HG02610 (cell line): ENCODE data around the gene DISC1.

ENCODE experiments used
- ATAC-seq: cut with Tn5 transposase; IDR thresholded peaks from one replicate; pipeline ENCODE4 v1.9.1; 2021; ENCODE audit warnings: mild to moderate bottlenecking, moderate library complexity; ENCODE audit not compliant: unreplicated experiment

The DISC1 gene

GRCh38 chr1:231694465-231695077 is 68.0 kb downstream of the DISC1 start:
- ATAC-seq: no peak

GRCh38 chr1:231695439-231696255 is 69.1 kb downstream of the DISC1 start:
- no peak for ATAC-seq

GRCh38 chr1:231699784-231700183 is 73.2 kb downstream of the DISC1 start:
- ATAC-seq: no peak

- no peak for ATAC-seq
Observed at GRCh38 chr1:231701306-231701705, 74.7 kb downstream of the DISC1 start.

GRCh38 chr1:231702331-231702730 is 75.7 kb downstream of the DISC1 start:
- no peak for ATAC-seq

- no peak for ATAC-seq
Observed at GRCh38 chr1:231702804-231703203, 76.2 kb downstream of the DISC1 start.

GRCh38 chr1:231705806-231706760 is 79.5 kb downstream of the DISC1 start:
- ATAC-seq: no peak

GRCh38 chr1:231706934-231707333 is 80.3 kb downstream of the DISC1 start:
- no peak for ATAC-seq

GRCh38 chr1:231707407-231707806 is 80.8 kb downstream of the DISC1 start:
- no peak for ATAC-seq

GRCh38 chr1:231708394-231708793 is 81.8 kb downstream of the DISC1 start:
- no peak for ATAC-seq

GRCh38 chr1:231714440-231714839 is 87.8 kb downstream of the DISC1 start:
- ATAC-seq: no peak

GRCh38 chr1:231715816-231716722 is 89.5 kb downstream of the DISC1 start:
- ATAC-seq: no peak

- no peak for ATAC-seq
Observed at GRCh38 chr1:231716879-231717278, 90.3 kb downstream of the DISC1 start.

- no peak for ATAC-seq
Observed at GRCh38 chr1:231719485-231720183, 93.0 kb downstream of the DISC1 start.

GRCh38 chr1:231720652-231721325 is 94.2 kb downstream of the DISC1 start:
- ATAC-seq: no peak

- ATAC-seq: no peak
Observed at GRCh38 chr1:231721436-231721835, 94.8 kb downstream of the DISC1 start.

GRCh38 chr1:231722356-231722755 is 95.8 kb downstream of the DISC1 start:
- no peak for ATAC-seq

GRCh38 chr1:231723146-231723545 is 96.6 kb downstream of the DISC1 start:
- ATAC-seq: no peak

GRCh38 chr1:231724041-231724440 is 97.5 kb downstream of the DISC1 start:
- ATAC-seq: no peak
